H1 (cell line): ENCODE data around the gene MPST. TPM values are rescaled to one million over a fixed set of nuclear protein-coding genes. Genes with fewer than 3 reads are reported as not detected.

Experiments
- CEBPB ChIP-seq: IDR thresholded peaks from 2 replicates; pipeline ENCODE4 v1.6.1; 2012; ENCODE audit warnings: low read depth, low read length
- CHD7 ChIP-seq: fragments of 300-600 bp; sonication (generic); IDR thresholded peaks from 2 replicates; pipeline ENCODE4 v1.7.1; 2012; ENCODE audit warnings: low read length, moderate library complexity, mild to moderate bottlenecking, inconsistent platforms; ENCODE audit not compliant: insufficient replicate concordance
- JUN ChIP-seq: IDR thresholded peaks from 2 replicates; pipeline ENCODE4 v1.6.1; 2011; ENCODE audit warnings: low read depth, mild to moderate bottlenecking, improper control_type of control experiment, low read length
- KDM4A ChIP-seq: IDR thresholded peaks from one replicate; pipeline ENCODE4 v1.7.1; 2012; ENCODE audit warnings: low read depth, mild to moderate bottlenecking, moderate library complexity, low read length, inconsistent platforms; ENCODE audit not compliant: severe bottlenecking
- KDM5A ChIP-seq: fragments of 200-600 bp; IDR thresholded peaks from 2 replicates; pipeline ENCODE4 v1.7.1; 2012; ENCODE audit warnings: mild to moderate bottlenecking, low read length, inconsistent platforms, mixed read lengths
- NANOG ChIP-seq: IDR thresholded peaks from 2 replicates; pipeline ENCODE4 v1.6.1; 2011; ENCODE audit warnings: low read length, low read depth, mild to moderate bottlenecking, inconsistent platforms; ENCODE audit not compliant: insufficient read depth, poor library complexity, severe bottlenecking
- RFX5 ChIP-seq: IDR thresholded peaks from 2 replicates; pipeline ENCODE4 v1.6.1; 2011; ENCODE audit warnings: low read depth, low read length, improper control_type of control experiment, borderline replicate concordance
- RNF2 ChIP-seq: fragments of 200-900, 300-1000 bp; sonication (generic); IDR thresholded peaks from 2 replicates; pipeline ENCODE4 v1.7.1; 2016; ENCODE audit warnings: borderline replicate concordance, low read depth, mild to moderate bottlenecking, antibody characterized with exemption, low read length; ENCODE audit not compliant: poor library complexity, severe bottlenecking; ENCODE audit errors: missing control alignments
- TAF1 ChIP-seq: IDR thresholded peaks from 2 replicates; pipeline ENCODE4 v1.6.1; 2011; ENCODE audit warnings: mild to moderate bottlenecking, low read depth, low read length
- USF2 ChIP-seq: IDR thresholded peaks from 2 replicates; pipeline ENCODE4 v1.6.1; 2011; ENCODE audit warnings: low read length, improper control_type of control experiment
- polyA plus RNA-seq, 7 experiments: library from polyadenylated mRNA; depleted of rRNA in 3 of 7; stranded (reverse) in 5 of 7; unstranded in 2 of 7; fragments of >200 nt in 5 of 7; fragments of 200-250 nt in 2 of 7; gene quantifications; 1 replicate in 5 of 7; 2 replicates in 1 of 7; 4 replicates in 1 of 7; pipeline versions ENCODE4 v1.2.1 to v1.2.3, GENCODE V29; 2011 to 2013; ENCODE audit warnings: missing spikeins in 2 of 7, mixed read lengths in 2 of 7
- total RNA-seq: library from RNA; stranded (reverse); fragmentation: NEBNext Ultra II Directional; extraction: Animal tissue kit (Norgen Biotek cat#: 25700); gene quantifications from 2 replicates; pipeline ENCODE4 v1.2.1, GENCODE V29; 2021

The MPST gene
- total and polyA plus RNA-seq, 2 of the 8 experiments (the other 6 are each of a cell fraction or from before 2014, with no cell fraction given): 86.0 to 124 TPM

GRCh38 chr22:36977401-36977861 lies 42.1 kb upstream of the MPST start (continued):
- TF ChIP-seq CHD7 (no peak), RFX5 (no peak), CEBPB (no peak), NANOG (no peak), USF2 (no peak), TAF1 (peak; percentile 29; the same call in 1 of the 2 replicates), KDM5A (no peak), JUN (no peak), RNF2 (no peak), KDM4A (peak; percentile 33)
